Mesothelial cell of epicardium (in vitro differentiated cells): ENCODE measurements around the gene SLC6A12. TPM values are rescaled to one million over a fixed set of nuclear protein-coding genes. Genes with fewer than 3 reads are reported as not detected.

Source experiments
- DNase-seq, 2 experiments: peaks; one replicate each; pipeline ENCODE4 v3.0.0; 2021; ENCODE audit warnings: low spot score in 2 of 2; ENCODE audit not compliant: unreplicated experiment in 2 of 2
- H3K27ac Mint-ChIP-seq: 2 replicates; pipeline ENCODE4 v1.8.0; 2021; ENCODE audit warnings: mixed read lengths
- H3K27me3 Mint-ChIP-seq: 2 replicates; pipeline ENCODE4 v1.8.0; 2021; ENCODE audit warnings: low read depth, mixed read lengths
- H3K36me3 Mint-ChIP-seq: 2 replicates; pipeline ENCODE4 v1.8.0; 2021; ENCODE audit warnings: mixed read lengths
- H3K4me1 Mint-ChIP-seq: 2 replicates; pipeline ENCODE4 v1.8.0; 2021; ENCODE audit warnings: mixed read lengths
- H3K4me3 Mint-ChIP-seq: 2 replicates; pipeline ENCODE4 v1.8.0; 2021; ENCODE audit warnings: mild to moderate bottlenecking, moderate library complexity, mixed read lengths
- H3K9me3 Mint-ChIP-seq: 2 replicates; pipeline ENCODE4 v1.8.0; 2021; ENCODE audit warnings: mixed read lengths
- total RNA-seq: library from RNA; stranded (reverse); gene quantifications from 3 replicates; pipeline ENCODE4 v1.2.1, GENCODE V29; 2021
- TF ChIP-seq, protein P1 (sequence below): fragments of 200-600 bp; sonication (generic); IDR thresholded peaks from one replicate; pipeline ENCODE4 v1.5.0; 2021; ENCODE audit warnings: antibody characterized with exemption; ENCODE audit not compliant: unreplicated experiment

Gene SLC6A12
- total RNA-seq, 1 donor from 2014 or later, result 0.29 TPM

DNA sequence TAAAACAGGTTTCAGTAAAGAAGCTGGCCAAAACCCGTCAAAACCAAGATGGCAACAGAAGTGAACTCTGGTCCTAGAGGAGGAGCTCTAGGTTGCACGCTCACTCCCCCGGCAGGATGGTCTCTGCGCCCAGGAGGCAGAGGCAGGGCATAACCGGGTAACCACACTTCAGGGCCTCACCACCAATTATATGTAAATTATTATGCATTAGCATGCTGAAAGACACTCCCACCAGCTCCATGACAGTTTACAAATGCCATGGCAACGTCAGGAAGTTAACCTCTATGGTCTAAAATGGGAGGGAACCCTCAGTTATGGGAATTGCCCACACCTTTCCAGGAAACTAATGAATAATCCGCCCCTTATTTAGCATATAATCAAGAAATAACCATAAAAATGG lies 20.1 kb upstream of the SLC6A12 start:
- peaks cover 20% of the 10 kb centered on the region for H3K9me3 Mint-ChIP-seq
- H3K4me1 Mint-ChIP-seq, result no peaks in the 10 kb centered on the region
- H3K36me3 Mint-ChIP-seq, result no peaks in the 10 kb centered on the region
- TF ChIP-seq, protein P1, sequence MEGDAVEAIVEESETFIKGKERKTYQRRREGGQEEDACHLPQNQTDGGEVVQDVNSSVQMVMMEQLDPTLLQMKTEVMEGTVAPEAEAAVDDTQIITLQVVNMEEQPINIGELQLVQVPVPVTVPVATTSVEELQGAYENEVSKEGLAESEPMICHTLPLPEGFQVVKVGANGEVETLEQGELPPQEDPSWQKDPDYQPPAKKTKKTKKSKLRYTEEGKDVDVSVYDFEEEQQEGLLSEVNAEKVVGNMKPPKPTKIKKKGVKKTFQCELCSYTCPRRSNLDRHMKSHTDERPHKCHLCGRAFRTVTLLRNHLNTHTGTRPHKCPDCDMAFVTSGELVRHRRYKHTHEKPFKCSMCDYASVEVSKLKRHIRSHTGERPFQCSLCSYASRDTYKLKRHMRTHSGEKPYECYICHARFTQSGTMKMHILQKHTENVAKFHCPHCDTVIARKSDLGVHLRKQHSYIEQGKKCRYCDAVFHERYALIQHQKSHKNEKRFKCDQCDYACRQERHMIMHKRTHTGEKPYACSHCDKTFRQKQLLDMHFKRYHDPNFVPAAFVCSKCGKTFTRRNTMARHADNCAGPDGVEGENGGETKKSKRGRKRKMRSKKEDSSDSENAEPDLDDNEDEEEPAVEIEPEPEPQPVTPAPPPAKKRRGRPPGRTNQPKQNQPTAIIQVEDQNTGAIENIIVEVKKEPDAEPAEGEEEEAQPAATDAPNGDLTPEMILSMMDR, result no peak
- H3K4me3 Mint-ChIP-seq, result no peak overlapping the region
- DNase-seq, result peak in 1 of 2 experiments; percentile 11
- no peak overlapping the region for H3K27ac Mint-ChIP-seq
- peaks cover 8% of the 10 kb centered on the region for H3K27me3 Mint-ChIP-seq

DNA sequence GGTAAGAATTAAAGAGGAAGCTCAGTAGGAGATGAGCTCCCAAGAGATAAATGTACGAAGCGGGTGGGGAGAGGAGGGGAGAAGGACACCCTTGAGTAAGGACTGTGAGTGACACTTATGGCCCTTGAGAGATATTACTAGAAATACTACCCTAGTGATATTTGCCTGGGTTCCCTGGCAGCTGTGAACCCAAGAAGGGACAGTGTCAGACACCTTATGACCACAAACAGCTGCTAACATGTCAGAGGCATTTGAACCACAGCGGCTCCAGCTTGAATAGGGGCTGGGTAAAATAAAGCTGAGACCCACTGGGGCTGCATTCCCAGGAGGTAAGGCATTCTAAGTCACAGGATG lies 19.6 kb upstream of the SLC6A12 start:
- Mint-ChIP-seq H3K27me3 (peaks cover 12% of the 10 kb centered on the region), H3K4me1 (no peaks in the 10 kb centered on the region), H3K27ac (no peak overlapping the region), H3K9me3 (peaks cover 20% of the 10 kb centered on the region), H3K36me3 (no peaks in the 10 kb centered on the region), H3K4me3 (no peak overlapping the region)
- TF ChIP-seq, protein P1, result no peak
- no peak for DNase-seq

DNA sequence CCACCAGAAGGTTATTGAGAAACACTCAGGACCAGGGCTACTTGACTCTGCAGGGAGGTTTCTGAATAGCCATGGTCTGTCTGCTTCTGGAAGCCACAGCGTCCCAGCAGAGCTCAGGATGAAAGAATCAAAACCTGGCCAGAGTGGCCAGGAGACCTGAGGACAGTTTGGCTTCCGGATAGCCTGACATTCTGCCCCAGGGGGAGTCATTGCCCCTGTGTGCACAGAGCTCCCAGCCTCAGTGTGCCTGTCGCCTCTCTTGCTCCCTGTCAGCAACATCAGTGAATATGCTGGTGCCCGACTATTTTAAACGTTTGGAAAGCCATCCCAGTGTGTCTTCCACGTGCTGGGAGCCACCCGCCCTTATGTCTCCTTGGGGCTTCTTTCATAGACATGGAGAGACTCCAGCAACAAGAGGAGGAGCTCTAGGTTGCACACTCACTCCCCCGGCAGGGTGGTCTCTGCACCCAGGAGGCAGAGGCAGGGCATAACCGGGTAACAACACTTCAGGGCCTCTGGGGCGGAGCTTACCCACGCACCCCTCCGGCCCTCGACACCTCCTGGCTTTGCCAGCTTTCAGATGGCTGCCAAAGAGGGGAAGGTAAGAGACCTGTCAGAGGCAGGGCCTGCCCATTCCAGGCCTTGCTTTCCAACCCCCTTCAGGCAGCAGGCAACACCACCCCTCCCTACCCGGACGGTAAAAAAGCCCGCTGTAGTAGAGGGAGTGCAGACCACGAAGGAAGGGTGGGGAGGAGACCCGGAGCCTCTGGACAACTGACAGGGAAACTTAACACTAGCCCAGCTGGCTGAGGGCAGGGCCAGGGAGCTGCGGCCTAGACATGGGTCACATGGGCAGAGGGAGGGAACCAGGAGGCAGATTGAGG lies 19.0 kb upstream of the SLC6A12 start:
- Mint-ChIP-seq H3K27ac (no peak overlapping the region), H3K27me3 (peaks cover 16% of the 10 kb centered on the region), H3K36me3 (no peaks in the 10 kb centered on the region), H3K9me3 (peaks cover 20% of the 10 kb centered on the region), H3K4me3 (no peak overlapping the region), H3K4me1 (no peaks in the 10 kb centered on the region)
- TF ChIP-seq, protein P1, result no peak
- DNase-seq, result no peak

DNA sequence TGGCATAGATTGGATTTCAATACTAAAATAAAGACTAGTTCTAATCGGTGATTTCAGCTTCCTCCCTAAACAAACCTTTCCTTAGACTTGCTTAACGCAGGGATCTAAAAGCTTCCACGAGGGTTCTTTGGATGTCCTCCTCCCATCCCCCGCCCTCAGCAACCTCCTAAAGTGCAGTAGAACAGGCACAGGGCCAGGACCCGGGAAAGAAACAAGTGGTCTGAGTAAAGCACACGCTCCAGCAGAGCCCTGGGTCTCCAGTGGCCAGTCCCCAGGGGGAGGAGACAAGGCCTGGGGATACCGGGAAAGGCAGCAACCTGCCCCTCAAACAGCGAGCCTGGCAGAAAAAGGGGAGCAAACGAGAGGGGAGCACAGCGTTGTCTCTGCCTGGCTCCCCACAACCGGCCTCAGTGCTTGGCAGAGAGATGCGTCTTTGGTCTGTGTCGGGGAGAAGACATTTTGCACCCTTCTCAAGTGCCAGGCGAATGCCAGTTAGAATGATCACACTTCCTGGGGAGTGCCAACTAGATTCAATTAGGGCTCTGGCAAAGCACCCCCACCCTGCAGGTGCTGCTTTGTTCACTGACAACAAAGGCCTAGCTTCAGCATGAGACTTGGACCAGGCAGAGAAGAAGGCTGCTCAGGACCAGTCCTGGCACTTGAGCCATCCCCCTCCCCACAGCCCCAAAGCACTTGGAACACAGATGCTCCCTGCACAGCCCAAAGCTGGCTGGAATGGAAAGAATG lies 17.1 kb upstream of the SLC6A12 start:
- peaks cover 29% of the 10 kb centered on the region for H3K27me3 Mint-ChIP-seq
- TF ChIP-seq, protein P1, result no peak
- H3K9me3 Mint-ChIP-seq, result peaks cover 13% of the 10 kb centered on the region
- DNase-seq, result peak in 1 of 2 experiments; percentile 10
- H3K27ac Mint-ChIP-seq, result no peak overlapping the region
- H3K36me3 Mint-ChIP-seq, result no peaks in the 10 kb centered on the region
- H3K4me1 Mint-ChIP-seq, result no peaks in the 10 kb centered on the region
- no peak overlapping the region for H3K4me3 Mint-ChIP-seq

DNA sequence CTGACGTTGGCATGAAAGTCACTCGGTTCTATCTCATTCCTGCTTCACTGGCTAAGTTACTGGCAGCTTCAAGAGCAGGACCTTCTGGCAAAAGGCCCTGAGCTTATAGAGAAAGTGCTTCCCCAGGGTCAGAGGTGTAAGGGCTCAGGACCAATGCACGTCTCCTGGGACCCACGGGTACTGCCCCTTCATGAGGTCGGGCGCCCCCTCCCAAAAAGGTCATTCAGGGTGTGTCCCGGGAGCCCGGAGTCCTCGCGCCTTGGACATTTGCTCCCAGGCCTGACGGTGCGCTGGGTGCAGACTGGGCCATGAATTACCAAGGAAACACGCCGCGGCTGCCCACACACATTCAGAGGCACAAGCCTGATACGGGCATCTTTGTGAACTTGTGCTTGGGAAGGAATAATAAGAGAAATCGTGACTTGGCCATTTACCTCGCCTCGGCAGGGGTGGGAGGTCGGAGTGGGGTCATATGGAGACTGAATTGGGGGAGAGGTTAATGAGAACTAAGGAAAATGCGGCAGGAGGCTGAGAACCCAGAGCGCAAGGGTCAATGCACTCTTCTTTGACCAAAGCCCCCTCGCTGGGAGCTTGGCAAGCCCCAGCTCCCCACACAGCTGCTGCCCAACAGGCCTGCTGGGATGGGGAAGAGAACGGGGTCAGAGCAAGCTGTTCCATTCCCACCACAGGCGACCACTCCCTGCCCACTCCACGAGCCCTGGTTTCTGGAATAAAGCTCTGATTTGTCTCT lies 15.7 kb upstream of the SLC6A12 start:
- Mint-ChIP-seq H3K27me3 (peaks cover 29% of the 10 kb centered on the region), H3K9me3 (no peaks in the 10 kb centered on the region), H3K4me3 (no peak overlapping the region), H3K4me1 (no peaks in the 10 kb centered on the region), H3K27ac (no peak overlapping the region), H3K36me3 (no peaks in the 10 kb centered on the region)
- TF ChIP-seq, protein P1, result no peak
- DNase-seq, result peak in 1 of 2 experiments; percentile 26
